GM19324 (cell line): ENCODE data around the gene EEF1AKMT4.

ENCODE experiments used
- ATAC-seq: cut with Tn5 transposase; IDR thresholded peaks from one replicate; pipeline ENCODE4 v1.9.1; 2021; ENCODE audit warnings: mild to moderate bottlenecking, moderate library complexity; ENCODE audit not compliant: unreplicated experiment, low FRiP score

Gene EEF1AKMT4

DNA sequence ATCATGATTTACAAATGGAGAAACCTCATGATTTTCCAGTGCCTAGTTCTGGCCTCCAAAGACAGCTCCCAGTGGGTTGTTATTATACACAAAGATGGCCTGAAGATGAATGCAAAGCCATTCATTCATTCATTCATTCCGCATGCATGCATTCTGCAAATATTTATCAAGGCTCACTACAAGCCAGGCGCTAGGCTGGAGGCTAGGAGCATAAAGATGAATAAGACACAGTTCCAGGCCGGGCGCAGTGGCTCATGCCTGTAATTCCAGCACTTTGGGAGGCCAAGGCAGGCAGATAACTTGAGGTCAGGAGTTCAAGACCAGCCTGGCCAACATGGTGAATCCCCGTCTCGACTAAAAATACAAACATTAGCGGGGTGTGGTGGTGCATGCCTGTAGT, 47.1 kb downstream of the EEF1AKMT4 start:
- ATAC-seq = no peak

DNA sequence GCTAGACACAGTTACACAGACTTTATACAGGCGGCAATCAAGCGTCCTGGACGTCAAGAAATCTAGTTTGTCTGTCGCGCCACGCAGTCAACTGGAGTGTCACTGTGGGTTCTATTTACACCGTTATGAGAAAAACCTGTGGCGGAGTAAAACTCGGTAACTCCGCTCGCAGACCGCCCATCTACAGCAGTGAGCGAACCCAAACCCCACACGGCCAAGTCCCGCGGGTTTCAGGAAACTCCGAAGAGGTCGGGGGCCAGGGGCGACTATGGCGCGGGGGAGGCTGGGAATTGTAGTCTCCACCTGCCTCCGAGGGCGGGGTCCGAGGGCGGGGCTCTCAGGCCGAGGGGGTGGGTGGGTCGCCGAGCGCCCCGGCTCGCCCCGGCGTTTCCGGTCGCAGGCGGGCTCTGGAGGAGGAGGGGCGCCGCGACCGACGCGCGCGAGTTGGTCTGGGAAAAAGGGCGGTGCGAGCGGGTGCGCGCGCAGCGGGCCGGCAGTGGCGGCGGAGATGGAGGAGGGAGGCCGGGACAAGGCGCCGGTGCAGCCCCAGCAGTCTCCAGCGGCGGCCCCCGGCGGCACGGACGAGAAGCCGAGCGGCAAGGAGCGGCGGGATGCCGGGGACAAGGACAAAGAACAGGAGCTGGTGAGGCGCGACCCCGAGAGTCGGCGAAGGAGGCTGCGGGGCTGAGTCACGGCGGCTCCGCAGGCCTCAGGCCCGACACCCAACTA, 49.5 kb downstream of the EEF1AKMT4 start, which contains the start of gene PSMD2:
Gene PSMD2 (plus strand): TSS at position 483 of the 729 bp plus-strand sequence. CDS start 26 bp downstream, at position 509.
- peak; percentile 97 for ATAC-seq

DNA sequence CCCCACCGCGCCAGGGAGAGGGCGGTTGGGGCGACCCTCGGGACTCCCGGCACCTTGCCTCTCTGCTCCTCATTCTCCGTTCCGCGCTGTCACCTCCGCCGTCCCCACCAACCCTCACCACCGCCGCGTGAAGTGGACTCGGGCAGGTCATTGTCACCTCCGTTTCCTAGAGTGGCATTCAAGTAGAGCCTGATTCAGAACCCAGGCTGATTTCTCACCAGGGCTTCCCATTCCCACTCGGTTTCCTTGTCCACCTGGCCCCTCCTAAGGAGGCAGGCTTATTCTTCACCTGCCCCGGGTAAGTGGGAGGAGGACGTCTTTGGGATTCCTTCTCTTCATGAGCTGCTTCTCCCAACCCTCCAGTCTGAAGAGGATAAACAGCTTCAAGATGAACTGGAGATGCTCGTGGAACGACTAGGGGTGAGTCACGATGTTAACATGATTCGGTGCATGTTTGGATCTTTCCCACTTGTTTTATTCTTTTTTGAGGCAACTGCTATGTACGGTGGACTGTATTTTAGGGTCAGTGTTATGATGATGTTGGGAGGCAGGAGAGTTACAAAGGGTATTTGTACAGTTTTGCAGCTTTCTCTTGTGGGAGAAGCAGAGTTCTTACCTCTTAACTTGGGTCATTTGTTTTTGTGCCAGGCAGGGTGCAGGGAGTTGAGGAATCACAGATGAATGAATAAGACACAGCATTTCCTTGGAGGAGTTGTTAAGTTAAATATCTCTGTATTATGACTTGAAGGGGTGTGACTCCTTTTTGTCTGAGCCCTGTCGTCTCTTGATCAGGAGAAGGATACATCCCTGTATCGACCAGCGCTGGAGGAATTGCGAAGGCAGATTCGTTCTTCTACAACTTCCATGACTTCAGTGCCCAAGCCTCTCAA, 50.3 kb downstream of the EEF1AKMT4 start:
- ATAC-seq = no peak

DNA sequence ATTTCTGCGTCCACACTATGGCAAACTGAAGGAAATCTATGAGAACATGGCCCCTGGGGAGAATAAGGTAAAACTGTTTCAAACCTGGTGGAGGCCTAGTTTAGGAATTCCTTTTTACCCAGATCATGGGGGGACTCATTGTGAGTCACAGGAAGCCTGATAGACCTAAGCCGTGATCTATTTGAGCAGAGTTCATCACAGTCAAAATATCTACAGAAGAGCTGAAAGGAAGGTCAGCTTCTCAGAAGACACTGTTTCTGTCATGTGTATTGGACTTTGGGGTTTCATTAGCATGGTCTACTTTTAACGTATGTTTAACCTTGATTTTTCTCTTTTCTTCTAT, 50.9 kb downstream of the EEF1AKMT4 start:
- ATAC-seq = no peak

DNA sequence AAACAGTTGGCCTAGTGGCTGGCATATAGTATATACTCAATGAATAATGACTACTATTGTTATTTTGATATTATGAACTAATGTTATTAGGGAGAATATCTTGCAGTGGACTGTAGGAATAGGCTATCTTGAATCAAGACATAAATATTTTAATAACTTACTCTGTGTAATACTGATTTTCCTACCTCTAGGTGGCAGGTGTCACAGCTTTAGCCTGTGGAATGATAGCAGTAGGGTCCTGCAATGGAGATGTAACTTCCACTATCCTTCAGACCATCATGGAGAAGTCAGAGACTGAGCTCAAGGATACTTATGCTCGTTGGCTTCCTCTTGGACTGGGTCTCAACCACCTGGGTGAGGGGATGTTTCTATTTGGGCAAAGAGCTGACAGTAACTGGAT, 56.1 kb downstream of the EEF1AKMT4 start:
- ATAC-seq = no peak

DNA sequence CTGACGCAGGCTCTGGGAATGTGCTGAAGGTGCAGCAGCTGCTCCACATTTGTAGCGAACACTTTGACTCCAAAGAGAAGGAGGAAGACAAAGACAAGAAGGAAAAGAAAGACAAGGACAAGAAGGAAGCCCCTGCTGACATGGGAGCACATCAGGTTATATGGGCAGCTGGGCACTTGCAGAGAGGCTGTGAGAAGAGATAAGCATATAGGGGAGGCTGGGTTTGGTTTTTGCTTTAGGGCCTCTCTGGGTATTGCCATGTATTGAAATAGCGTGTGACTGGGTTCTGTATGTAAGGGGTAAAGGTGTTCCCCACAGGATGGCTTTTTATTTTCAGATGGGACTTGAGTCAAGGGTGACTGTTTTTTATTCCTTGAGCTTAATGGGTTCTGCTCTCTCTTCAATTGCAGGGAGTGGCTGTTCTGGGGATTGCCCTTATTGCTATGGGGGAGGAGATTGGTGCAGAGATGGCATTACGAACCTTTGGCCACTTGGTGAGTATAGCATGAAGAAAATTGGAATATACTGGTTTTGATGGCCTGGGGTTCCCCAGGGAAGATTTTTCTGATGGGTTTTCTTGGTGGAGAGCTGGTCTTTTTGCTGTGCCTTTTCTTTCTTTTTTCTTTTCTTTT, 57.0 kb downstream of the EEF1AKMT4 start:
- ATAC-seq = no peak

DNA sequence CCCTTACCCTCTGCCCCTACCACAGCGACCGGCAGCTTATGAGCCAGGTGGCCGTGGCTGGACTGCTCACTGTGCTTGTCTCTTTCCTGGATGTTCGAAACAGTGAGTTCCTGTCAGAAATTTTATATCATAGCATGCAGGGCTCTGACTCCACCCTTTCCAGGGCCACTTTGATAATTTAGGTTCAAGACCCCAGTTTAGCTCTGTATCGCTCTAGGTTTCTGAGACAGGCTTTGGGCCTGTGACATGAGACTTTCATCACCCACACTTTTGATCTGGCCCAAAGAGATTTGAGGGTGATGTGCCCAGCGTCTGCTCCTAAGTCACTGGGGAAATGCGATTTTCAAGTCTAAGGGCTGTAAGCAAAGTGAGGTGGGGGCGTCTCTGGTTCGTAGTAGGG, 58.4 kb downstream of the EEF1AKMT4 start:
- ATAC-seq = no peak
